ENCODE results near the gene CSTPP1. TPM values are rescaled to one million over a fixed set of nuclear protein-coding genes. Genes with fewer than 3 reads are reported as not detected.
A peak's percentile ranks its signal among the peaks of the same experiment; 100 is the strongest.

Gene CSTPP1
- total and polyA plus RNA-seq, 2 donors (not counting 1 experiment from before 2014, with no cell fraction given), result 15.5 to 34.1 TPM

DNA sequence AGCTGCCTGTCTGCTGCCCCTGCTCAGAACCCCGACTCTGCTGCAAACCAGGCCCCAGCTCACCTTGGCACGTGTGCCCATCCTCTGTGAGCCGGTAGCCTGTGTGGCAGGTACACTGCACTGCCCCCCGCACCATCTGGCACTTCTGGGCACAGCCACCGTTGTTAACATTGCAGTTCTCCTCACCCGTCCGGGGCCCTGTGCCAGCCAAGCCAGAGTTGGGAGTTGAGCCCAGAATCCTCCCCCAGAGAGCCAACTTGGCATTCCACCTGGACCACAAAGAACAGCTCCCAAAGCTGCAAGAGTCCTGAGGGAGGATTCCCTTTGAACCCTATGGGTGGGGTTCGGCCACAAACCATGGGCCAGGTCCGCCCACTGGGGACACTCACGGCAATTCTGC lies 40.7 kb upstream of the CSTPP1 start:
- no peaks in the 10 kb centered on the region for H3K9me3 ChIP-seq (ENCODE audit: control insufficient read depth, insufficient read depth, low read depth, low read length)
- H3K4me1 ChIP-seq (ENCODE audit: control insufficient read depth, extremely low read depth, insufficient read depth, low read length), result no peaks in the 10 kb centered on the region
- H3K9ac ChIP-seq (ENCODE audit: insufficient read depth, low read length), result no peak overlapping the region
- TF ChIP-seq CTCF (conservative IDR thresholded peaks at IDR 0.05 in 1 of 2, IDR thresholded peaks at IDR 0.05 in 1 of 2; ENCODE audit: low read depth in 1 of 2, low read length in 2 of 2) (no peak), EZH2 (IDR thresholded peaks at IDR 0.05; ENCODE audit: low read length, missing control alignments) (no peak)
- no peaks in the 10 kb centered on the region for H3K27me3 ChIP-seq (ENCODE audit: control insufficient read depth, insufficient read depth, low read length)
- H2AFZ ChIP-seq (ENCODE audit: low read length), result no peak overlapping the region
- H3K27ac ChIP-seq (ENCODE audit: insufficient read depth, low read length), result no peak overlapping the region
- no peak overlapping the region for H3K4me3 ChIP-seq (replicated peaks in 1 of 4; ENCODE audit: control extremely low read depth in 1 of 4, insufficient read depth in 1 of 4, low read depth in 3 of 4, low read length in 4 of 4)
- peak in 1 of 2 donors; percentile 50 for DNase-seq (ENCODE audit: low read depth in 2 of 2)
- H3K79me2 ChIP-seq (ENCODE audit: control insufficient read depth, insufficient read depth, low read length), result no peaks in the 10 kb centered on the region
- H4K20me1 ChIP-seq (ENCODE audit: control insufficient read depth, extremely low read depth, insufficient read depth, low read length), result no peaks in the 10 kb centered on the region
- no peak overlapping the region for H3K4me2 ChIP-seq (ENCODE audit: extremely low read depth, insufficient read depth, low read length)
- H3K36me3 ChIP-seq (ENCODE audit: control insufficient read depth, insufficient read depth, low read length), result no peaks in the 10 kb centered on the region

DNA sequence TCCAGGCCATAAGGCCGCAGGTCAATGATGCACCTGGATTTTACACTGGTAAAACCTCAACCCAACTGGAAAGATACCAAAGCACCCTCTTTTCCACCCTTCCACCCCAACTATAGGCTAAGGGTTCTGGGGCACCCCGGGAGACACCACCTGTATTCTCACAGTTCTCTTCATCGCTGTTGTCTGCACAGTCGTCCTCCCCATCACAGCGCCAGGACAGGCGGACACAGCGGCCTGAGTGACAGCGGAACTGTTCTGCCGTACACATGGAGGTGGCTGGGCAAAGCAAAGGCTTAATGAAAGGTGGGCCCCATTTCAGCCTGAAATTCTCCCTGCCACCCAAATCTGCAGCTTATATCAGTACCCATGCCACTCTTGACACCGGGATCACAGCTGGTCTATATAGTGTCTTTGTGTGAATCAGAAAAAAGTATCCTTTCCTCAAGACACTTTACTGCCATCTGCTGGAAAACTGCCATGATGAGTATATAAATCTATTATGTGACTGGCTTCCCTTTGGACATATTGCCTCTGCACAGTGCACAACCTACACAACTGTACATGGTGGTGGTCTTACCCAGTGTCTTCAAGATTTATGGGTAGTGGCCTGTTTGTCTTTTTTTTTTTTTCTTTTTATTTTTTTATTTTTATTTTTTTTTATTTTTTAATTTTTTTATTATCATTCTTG lies 39.7 kb upstream of the CSTPP1 start:
- H3K36me3 ChIP-seq (ENCODE audit: control insufficient read depth, insufficient read depth, low read length), result no peaks in the 10 kb centered on the region
- no peaks in the 10 kb centered on the region for H3K27me3 ChIP-seq (ENCODE audit: control insufficient read depth, insufficient read depth, low read length)
- no peak overlapping the region for H3K4me2 ChIP-seq (ENCODE audit: extremely low read depth, insufficient read depth, low read length)
- no peak overlapping the region for H3K27ac ChIP-seq (ENCODE audit: insufficient read depth, low read length)
- no peak overlapping the region for H3K9ac ChIP-seq (ENCODE audit: insufficient read depth, low read length)
- H3K4me1 ChIP-seq (ENCODE audit: control insufficient read depth, extremely low read depth, insufficient read depth, low read length), result no peaks in the 10 kb centered on the region
- no peaks in the 10 kb centered on the region for H4K20me1 ChIP-seq (ENCODE audit: control insufficient read depth, extremely low read depth, insufficient read depth, low read length)
- TF ChIP-seq EZH2 (IDR thresholded peaks at IDR 0.05; ENCODE audit: low read length, missing control alignments) (no peak), CTCF (conservative IDR thresholded peaks at IDR 0.05 in 1 of 2, IDR thresholded peaks at IDR 0.05 in 1 of 2; ENCODE audit: low read depth in 1 of 2, low read length in 2 of 2) (peak; percentile 6 to 26)
- no peaks in the 10 kb centered on the region for H3K79me2 ChIP-seq (ENCODE audit: control insufficient read depth, insufficient read depth, low read length)
- no peak overlapping the region for H2AFZ ChIP-seq (ENCODE audit: low read length)
- H3K9me3 ChIP-seq (ENCODE audit: control insufficient read depth, insufficient read depth, low read depth, low read length), result no peaks in the 10 kb centered on the region
- DNase-seq (ENCODE audit: low read depth in 2 of 2), result peak; percentile 40 to 41
- H3K4me3 ChIP-seq (replicated peaks in 1 of 4; ENCODE audit: control extremely low read depth in 1 of 4, insufficient read depth in 1 of 4, low read depth in 3 of 4, low read length in 4 of 4), result no peak overlapping the region

DNA sequence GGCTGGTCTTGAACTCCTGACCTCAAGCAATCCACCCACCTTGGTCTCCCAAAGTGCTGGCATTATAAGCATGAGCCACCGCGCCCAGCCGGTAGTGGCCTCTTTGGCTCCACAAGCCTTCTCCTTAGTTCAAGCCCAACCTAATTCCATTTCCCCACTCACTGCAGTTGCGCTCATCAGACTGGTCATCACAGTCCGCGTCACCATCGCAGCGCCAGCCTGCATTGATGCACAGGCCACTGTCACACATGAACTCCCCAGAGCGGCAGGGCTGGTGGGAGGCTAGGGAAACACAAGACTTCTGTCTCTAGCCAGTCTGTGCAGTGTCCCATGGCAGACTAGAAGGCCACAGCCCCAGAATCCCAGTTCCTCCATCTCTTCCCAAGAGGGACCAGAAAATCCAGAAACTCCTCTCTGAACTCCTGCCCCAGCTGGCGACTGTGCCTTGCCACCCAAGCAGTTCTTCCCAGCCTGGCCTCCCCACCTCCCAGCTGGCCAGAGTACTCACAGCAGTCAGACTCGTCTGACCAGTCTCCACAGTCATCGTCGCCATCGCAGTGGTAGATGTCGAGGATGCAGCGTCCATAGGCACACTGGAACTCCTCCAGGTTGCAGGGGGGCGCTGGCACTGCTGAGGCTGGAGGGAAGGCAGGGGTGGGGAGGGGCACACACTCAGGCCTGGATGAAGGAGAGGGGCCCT lies 38.0 kb upstream of the CSTPP1 start:
- Histone ChIP-seq H3K27me3 (ENCODE audit: control insufficient read depth, insufficient read depth, low read length) (no peaks in the 10 kb centered on the region), H2AFZ (ENCODE audit: low read length) (no peak overlapping the region), H3K9ac (ENCODE audit: insufficient read depth, low read length) (no peak overlapping the region), H3K9me3 (ENCODE audit: control insufficient read depth, insufficient read depth, low read depth, low read length) (no peaks in the 10 kb centered on the region), H4K20me1 (ENCODE audit: control insufficient read depth, extremely low read depth, insufficient read depth, low read length) (no peaks in the 10 kb centered on the region), H3K36me3 (ENCODE audit: control insufficient read depth, insufficient read depth, low read length) (no peaks in the 10 kb centered on the region), H3K4me2 (ENCODE audit: extremely low read depth, insufficient read depth, low read length) (no peak overlapping the region), H3K27ac (ENCODE audit: insufficient read depth, low read length) (no peak overlapping the region), H3K79me2 (ENCODE audit: control insufficient read depth, insufficient read depth, low read length) (no peaks in the 10 kb centered on the region), H3K4me1 (ENCODE audit: control insufficient read depth, extremely low read depth, insufficient read depth, low read length) (no peaks in the 10 kb centered on the region), H3K4me3 (replicated peaks in 1 of 4; ENCODE audit: control extremely low read depth in 1 of 4, insufficient read depth in 1 of 4, low read depth in 3 of 4, low read length in 4 of 4) (no peak overlapping the region)
- DNase-seq (ENCODE audit: low read depth in 2 of 2), result no peak
- TF ChIP-seq CTCF (conservative IDR thresholded peaks at IDR 0.05 in 1 of 2, IDR thresholded peaks at IDR 0.05 in 1 of 2; ENCODE audit: low read depth in 1 of 2, low read length in 2 of 2) (no peak), EZH2 (IDR thresholded peaks at IDR 0.05; ENCODE audit: low read length, missing control alignments) (no peak)
